ENCODE results near the gene STARD9. TPM values are rescaled to one million over a fixed set of nuclear protein-coding genes. Genes with fewer than 3 reads are reported as not detected.

Gene STARD9
- total RNA-seq, 2 donors from 2014 or later, result 0.97 to 2.9 TPM

DNA sequence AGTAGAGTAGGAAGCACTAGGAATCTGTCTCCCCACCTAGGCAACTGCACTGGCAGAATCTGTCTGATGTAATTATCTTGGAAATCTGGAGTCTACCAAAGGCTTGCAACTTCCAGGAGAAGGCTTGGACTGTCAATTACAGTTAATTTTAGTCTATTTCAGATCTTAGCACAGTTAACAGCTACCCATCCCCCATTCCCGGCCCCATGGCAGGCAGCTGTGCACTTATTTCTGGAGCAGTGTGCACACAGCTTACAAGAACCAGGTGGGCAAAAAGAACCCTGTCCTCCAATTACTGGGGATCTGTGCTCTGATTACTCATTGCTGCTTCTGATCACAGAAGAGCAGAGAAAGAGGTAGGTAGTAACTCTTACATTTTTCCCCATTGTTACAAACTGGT, 173.9 kb downstream of the STARD9 start:
- H3K27me3 Mint-ChIP-seq (ENCODE audit: insufficient read depth), result no peaks in the 10 kb centered on the region
- peaks cover 3% of the 10 kb centered on the region for H3K36me3 ChIP-seq (ENCODE audit: control insufficient read depth, insufficient read depth, low read length)
- H3K4me3 Mint-ChIP-seq, result no peak overlapping the region
- H3K27me3 ChIP-seq (ENCODE audit: control insufficient read depth, insufficient read depth, low read length, poor library complexity, severe bottlenecking), result no peaks in the 10 kb centered on the region
- H3K9ac ChIP-seq (ENCODE audit: extremely low read depth, low read length, poor library complexity, severe bottlenecking), result no peak overlapping the region
- WGBS, 2 experiments (ENCODE audit: insufficient coverage in 1 of 2, insufficient read length in 1 of 2), result 78% methylated on average over 1 of the region's 1 CpG; no CpG with 5 or more reads in 1 of the 2 experiments
- H3K27ac Mint-ChIP-seq, result no peak overlapping the region
- no peaks in the 10 kb centered on the region for H3K9me3 Mint-ChIP-seq
- no peaks in the 10 kb centered on the region for H3K4me1 Mint-ChIP-seq
- TF ChIP-seq, protein P1, sequence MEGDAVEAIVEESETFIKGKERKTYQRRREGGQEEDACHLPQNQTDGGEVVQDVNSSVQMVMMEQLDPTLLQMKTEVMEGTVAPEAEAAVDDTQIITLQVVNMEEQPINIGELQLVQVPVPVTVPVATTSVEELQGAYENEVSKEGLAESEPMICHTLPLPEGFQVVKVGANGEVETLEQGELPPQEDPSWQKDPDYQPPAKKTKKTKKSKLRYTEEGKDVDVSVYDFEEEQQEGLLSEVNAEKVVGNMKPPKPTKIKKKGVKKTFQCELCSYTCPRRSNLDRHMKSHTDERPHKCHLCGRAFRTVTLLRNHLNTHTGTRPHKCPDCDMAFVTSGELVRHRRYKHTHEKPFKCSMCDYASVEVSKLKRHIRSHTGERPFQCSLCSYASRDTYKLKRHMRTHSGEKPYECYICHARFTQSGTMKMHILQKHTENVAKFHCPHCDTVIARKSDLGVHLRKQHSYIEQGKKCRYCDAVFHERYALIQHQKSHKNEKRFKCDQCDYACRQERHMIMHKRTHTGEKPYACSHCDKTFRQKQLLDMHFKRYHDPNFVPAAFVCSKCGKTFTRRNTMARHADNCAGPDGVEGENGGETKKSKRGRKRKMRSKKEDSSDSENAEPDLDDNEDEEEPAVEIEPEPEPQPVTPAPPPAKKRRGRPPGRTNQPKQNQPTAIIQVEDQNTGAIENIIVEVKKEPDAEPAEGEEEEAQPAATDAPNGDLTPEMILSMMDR (conservative IDR thresholded peaks at IDR 0.05), result no peak
- H3K36me3 Mint-ChIP-seq (ENCODE audit: low read depth), result peaks cover 19% of the 10 kb centered on the region
- H3K27ac ChIP-seq (ENCODE audit: low read depth, low read length), result no peak overlapping the region
- H3K9me3 ChIP-seq (ENCODE audit: control insufficient read depth, low read length), result no peaks in the 10 kb centered on the region
- no peak overlapping the region for H3K4me3 ChIP-seq (ENCODE audit: low read length)
- no peaks in the 10 kb centered on the region for H3K4me1 ChIP-seq (ENCODE audit: control insufficient read depth, insufficient read depth, low read length)
- no peak for DNase-seq

DNA sequence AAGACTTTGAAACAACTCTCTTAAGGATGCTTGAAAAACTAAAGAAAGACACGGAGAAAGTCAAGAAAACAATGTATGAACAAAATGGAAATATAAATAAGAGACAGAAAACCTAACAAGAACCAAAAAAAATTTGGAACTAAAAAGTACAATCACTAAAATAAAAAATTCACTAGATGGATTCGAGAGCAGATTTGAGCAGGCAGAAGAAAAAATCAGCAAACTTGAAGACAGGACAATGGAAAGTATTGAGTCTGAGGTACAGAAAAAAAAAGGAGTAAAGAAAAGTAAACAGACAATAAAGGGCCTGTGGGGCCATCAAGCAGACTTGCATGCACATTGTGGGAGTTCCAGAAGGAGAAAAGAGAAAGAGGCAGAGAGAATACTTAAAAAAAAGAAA, 174.9 kb downstream of the STARD9 start:
- DNase-seq, result no peak
- no peaks in the 10 kb centered on the region for H3K27me3 ChIP-seq (ENCODE audit: control insufficient read depth, insufficient read depth, low read length, poor library complexity, severe bottlenecking)
- Mint-ChIP-seq H3K9me3 (no peaks in the 10 kb centered on the region), H3K27ac (no peak overlapping the region), H3K4me3 (no peak overlapping the region), H3K27me3 (ENCODE audit: insufficient read depth) (no peaks in the 10 kb centered on the region), H3K4me1 (no peaks in the 10 kb centered on the region), H3K36me3 (ENCODE audit: low read depth) (peaks cover 19% of the 10 kb centered on the region)
- peaks cover 3% of the 10 kb centered on the region for H3K36me3 ChIP-seq (ENCODE audit: control insufficient read depth, insufficient read depth, low read length)
- no peaks in the 10 kb centered on the region for H3K4me1 ChIP-seq (ENCODE audit: control insufficient read depth, insufficient read depth, low read length)
- H3K9me3 ChIP-seq (ENCODE audit: control insufficient read depth, low read length), result no peaks in the 10 kb centered on the region
- no peak overlapping the region for H3K27ac ChIP-seq (ENCODE audit: low read depth, low read length)
- no peak overlapping the region for H3K4me3 ChIP-seq (ENCODE audit: low read length)
- no peak overlapping the region for H3K9ac ChIP-seq (ENCODE audit: extremely low read depth, low read length, poor library complexity, severe bottlenecking)
- TF ChIP-seq, protein P1 (conservative IDR thresholded peaks at IDR 0.05), result no peak
- 100% methylated on average over 1 to 2 of the region's 2 CpGs for WGBS, 2 experiments (ENCODE audit: insufficient coverage in 1 of 2, insufficient read length in 1 of 2)

DNA sequence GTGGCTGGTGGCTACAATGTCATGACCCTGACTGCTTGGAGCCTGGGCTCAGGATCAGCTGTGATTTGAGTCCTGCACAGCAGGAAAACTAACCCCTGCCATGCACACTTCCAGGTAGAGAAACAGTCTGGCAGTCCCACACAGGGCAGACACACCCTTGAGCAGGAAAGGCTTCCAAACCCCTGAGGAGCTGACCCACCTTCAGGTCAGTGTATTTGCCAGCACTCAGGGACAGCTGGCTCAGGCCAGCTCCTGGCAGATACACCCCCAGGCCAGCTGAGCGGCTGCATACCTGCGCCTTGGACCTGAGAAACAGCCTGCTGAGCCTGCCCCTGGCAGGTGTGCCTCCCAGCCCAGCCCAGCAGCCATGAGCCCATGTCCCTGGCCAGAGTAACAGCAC, 183.7 kb downstream of the STARD9 start:
- H3K4me3 ChIP-seq (ENCODE audit: low read length), result no peak overlapping the region
- H3K27ac ChIP-seq (ENCODE audit: low read depth, low read length), result no peak overlapping the region
- H3K9me3 ChIP-seq (ENCODE audit: control insufficient read depth, low read length), result peaks cover 18% of the 10 kb centered on the region
- H3K9ac ChIP-seq (ENCODE audit: extremely low read depth, low read length, poor library complexity, severe bottlenecking), result no peak overlapping the region
- H3K36me3 ChIP-seq (ENCODE audit: control insufficient read depth, insufficient read depth, low read length), result no peaks in the 10 kb centered on the region
- Mint-ChIP-seq H3K36me3 (ENCODE audit: low read depth) (peaks cover 15% of the 10 kb centered on the region), H3K4me1 (peaks cover 6% of the 10 kb centered on the region), H3K4me3 (no peak overlapping the region), H3K27ac (no peak overlapping the region), H3K9me3 (peaks cover 29% of the 10 kb centered on the region), H3K27me3 (ENCODE audit: insufficient read depth) (no peaks in the 10 kb centered on the region)
- TF ChIP-seq, protein P1 (conservative IDR thresholded peaks at IDR 0.05), result no peak
- 89 to 100% methylated on average over 1 to 2 of the region's 2 CpGs for WGBS, 2 experiments (ENCODE audit: insufficient coverage in 1 of 2, insufficient read length in 1 of 2)
- no peaks in the 10 kb centered on the region for H3K4me1 ChIP-seq (ENCODE audit: control insufficient read depth, insufficient read depth, low read length)
- H3K27me3 ChIP-seq (ENCODE audit: control insufficient read depth, insufficient read depth, low read length, poor library complexity, severe bottlenecking), result no peaks in the 10 kb centered on the region
- DNase-seq, result peak; percentile 48
